GM12891 (cell line): ENCODE data around the gene TCN1.
"Not testable (repeated sequence)": the region's sequence is repeated elsewhere in the genome, so short reads cannot be mapped to it uniquely, and the experiment has no call there.

Experiments used
- PAX5 ChIP-seq: IDR thresholded peaks from 2 replicates; pipeline ENCODE4 v1.6.1; 2011; ENCODE audit warnings: low read length, moderate library complexity, mild to moderate bottlenecking; ENCODE audit not compliant: insufficient read depth, severe bottlenecking
- POLR2A ChIP-seq: IDR thresholded peaks from 2 replicates; pipeline ENCODE4 v1.6.1; 2011; ENCODE audit warnings: low read depth, low read length, control low read depth
- POLR2AphosphoS5 ChIP-seq: IDR thresholded peaks from 2 replicates; pipeline ENCODE4 v1.6.1; 2011; ENCODE audit warnings: low read depth, low read length, control low read depth
- POU2F2 ChIP-seq: IDR thresholded peaks from 2 replicates; pipeline ENCODE4 v1.6.1; 2011; ENCODE audit warnings: low read depth, mild to moderate bottlenecking, control low read depth, low read length, moderate library complexity
- SPI1 ChIP-seq: IDR thresholded peaks from 2 replicates; pipeline ENCODE4 v1.6.1; 2011; ENCODE audit warnings: low read depth, low read length, control low read depth
- TAF1 ChIP-seq: IDR thresholded peaks from 2 replicates; pipeline ENCODE4 v1.6.1; 2011; ENCODE audit warnings: low read depth, low read length, control low read depth

DNA sequence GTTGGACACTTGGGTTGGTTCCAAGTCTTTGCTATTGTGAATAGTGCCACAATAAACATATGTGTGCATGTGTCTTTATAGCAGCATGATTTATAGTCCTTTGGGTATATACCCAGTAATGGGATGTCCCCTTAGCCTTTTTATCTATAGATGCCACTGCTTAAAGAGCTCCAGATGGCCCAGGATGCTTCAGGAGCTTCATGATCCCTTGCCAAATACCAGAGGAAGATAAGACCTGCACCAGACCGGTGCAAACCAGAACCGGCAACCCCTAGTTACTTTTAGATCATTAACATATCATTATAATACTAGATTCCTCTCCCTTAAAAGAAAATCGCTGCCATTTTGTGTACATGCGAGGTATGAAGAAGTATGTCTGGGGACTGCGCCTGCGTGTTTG, 17.8 kb downstream of the TCN1 start:
- TF ChIP-seq POU2F2, POLR2AphosphoS5, POLR2A, TAF1, PAX5, SPI1: not testable (repeated sequence)
